ENCODE data around the gene CDKAL1.

The CDKAL1 gene

DNA sequence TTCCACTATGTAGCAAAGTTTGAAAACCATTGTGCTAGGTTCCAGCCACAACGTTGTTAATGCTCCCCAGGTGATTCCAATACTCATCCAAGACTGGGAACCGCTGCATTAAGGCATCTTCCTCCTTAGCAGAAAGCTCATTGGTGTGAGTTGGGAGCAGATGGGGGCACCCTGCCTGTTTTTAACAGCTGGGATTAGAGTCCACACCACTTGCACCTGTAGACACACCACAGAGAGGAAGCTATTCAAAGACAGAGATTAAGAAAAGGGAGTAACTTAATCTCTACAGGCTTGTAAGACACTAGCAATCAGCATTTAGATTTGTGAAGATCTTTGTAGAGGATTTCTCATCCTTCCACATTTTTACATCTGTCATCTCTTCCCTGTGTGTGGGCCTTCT is 725.4 kb downstream of the CDKAL1 start:
- TF ChIP-seq ZBTB7A (IDR thresholded peaks at IDR 0.05; ENCODE audit: low read depth) (no peak), CREB1 (IDR thresholded peaks at IDR 0.05; ENCODE audit: low read depth) (no peak), FOXM1 (IDR thresholded peaks at IDR 0.05; ENCODE audit: borderline replicate concordance, low read depth) (no peak), CEBPB (IDR thresholded peaks at IDR 0.05) (no peak)

DNA sequence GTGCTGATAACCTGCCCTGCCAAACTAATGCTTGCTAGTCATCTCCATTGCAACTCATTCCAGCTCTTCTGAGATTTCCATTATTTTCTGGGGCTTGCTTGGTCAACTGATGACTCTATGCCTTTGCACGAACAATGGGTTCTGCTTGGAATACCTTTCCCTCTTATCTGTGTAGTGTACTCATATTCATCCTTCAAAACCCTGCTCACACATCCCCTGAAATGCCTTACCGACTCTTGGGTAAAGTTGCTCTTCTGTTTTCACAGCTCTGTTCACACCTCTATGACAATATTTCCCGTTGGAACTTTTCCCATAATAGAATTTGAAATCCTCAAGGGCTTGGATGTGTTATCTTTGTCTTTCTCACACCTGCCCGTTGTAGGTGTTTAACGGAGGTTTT is 728.2 kb downstream of the CDKAL1 start:
- TF ChIP-seq, protein P1, sequence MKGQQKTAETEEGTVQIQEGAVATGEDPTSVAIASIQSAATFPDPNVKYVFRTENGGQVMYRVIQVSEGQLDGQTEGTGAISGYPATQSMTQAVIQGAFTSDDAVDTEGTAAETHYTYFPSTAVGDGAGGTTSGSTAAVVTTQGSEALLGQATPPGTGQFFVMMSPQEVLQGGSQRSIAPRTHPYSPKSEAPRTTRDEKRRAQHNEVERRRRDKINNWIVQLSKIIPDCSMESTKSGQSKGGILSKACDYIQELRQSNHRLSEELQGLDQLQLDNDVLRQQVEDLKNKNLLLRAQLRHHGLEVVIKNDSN (IDR thresholded peaks at IDR 0.05), result no peak
- TF ChIP-seq EP300 (IDR thresholded peaks at IDR 0.05; ENCODE audit: borderline replicate concordance), result no peak
- TF ChIP-seq, protein P2, sequence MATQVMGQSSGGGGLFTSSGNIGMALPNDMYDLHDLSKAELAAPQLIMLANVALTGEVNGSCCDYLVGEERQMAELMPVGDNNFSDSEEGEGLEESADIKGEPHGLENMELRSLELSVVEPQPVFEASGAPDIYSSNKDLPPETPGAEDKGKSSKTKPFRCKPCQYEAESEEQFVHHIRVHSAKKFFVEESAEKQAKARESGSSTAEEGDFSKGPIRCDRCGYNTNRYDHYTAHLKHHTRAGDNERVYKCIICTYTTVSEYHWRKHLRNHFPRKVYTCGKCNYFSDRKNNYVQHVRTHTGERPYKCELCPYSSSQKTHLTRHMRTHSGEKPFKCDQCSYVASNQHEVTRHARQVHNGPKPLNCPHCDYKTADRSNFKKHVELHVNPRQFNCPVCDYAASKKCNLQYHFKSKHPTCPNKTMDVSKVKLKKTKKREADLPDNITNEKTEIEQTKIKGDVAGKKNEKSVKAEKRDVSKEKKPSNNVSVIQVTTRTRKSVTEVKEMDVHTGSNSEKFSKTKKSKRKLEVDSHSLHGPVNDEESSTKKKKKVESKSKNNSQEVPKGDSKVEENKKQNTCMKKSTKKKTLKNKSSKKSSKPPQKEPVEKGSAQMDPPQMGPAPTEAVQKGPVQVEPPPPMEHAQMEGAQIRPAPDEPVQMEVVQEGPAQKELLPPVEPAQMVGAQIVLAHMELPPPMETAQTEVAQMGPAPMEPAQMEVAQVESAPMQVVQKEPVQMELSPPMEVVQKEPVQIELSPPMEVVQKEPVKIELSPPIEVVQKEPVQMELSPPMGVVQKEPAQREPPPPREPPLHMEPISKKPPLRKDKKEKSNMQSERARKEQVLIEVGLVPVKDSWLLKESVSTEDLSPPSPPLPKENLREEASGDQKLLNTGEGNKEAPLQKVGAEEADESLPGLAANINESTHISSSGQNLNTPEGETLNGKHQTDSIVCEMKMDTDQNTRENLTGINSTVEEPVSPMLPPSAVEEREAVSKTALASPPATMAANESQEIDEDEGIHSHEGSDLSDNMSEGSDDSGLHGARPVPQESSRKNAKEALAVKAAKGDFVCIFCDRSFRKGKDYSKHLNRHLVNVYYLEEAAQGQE (IDR thresholded peaks at IDR 0.05; ENCODE audit: low read depth), result no peak
- TF ChIP-seq RAD21 (IDR thresholded peaks at IDR 0.05; ENCODE audit: low read depth), result no peak
- TF ChIP-seq FOXM1 (IDR thresholded peaks at IDR 0.05; ENCODE audit: borderline replicate concordance, low read depth), result no peak
- TF ChIP-seq CREB1 (IDR thresholded peaks at IDR 0.05; ENCODE audit: low read depth), result no peak
- no peak for TF ChIP-seq TEAD4 (IDR thresholded peaks at IDR 0.05)
- TF ChIP-seq NFIC (IDR thresholded peaks at IDR 0.05), result no peak
- TF ChIP-seq CEBPB (IDR thresholded peaks at IDR 0.05), result no peak
- no peak for TF ChIP-seq ZBTB7A (IDR thresholded peaks at IDR 0.05; ENCODE audit: low read depth)
- no peak for TF ChIP-seq TCF12 (IDR thresholded peaks at IDR 0.05; ENCODE audit: low read depth)
- no peak for TF ChIP-seq TAF1 (IDR thresholded peaks at IDR 0.05; ENCODE audit: low read depth)
- TF ChIP-seq EGR1 (IDR thresholded peaks at IDR 0.05), result no peak
- TF ChIP-seq YY1 (IDR thresholded peaks at IDR 0.05; ENCODE audit: low read depth), result no peak
- TF ChIP-seq, protein P3, sequence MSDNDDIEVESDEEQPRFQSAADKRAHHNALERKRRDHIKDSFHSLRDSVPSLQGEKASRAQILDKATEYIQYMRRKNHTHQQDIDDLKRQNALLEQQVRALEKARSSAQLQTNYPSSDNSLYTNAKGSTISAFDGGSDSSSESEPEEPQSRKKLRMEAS (IDR thresholded peaks at IDR 0.05), result no peak

DNA sequence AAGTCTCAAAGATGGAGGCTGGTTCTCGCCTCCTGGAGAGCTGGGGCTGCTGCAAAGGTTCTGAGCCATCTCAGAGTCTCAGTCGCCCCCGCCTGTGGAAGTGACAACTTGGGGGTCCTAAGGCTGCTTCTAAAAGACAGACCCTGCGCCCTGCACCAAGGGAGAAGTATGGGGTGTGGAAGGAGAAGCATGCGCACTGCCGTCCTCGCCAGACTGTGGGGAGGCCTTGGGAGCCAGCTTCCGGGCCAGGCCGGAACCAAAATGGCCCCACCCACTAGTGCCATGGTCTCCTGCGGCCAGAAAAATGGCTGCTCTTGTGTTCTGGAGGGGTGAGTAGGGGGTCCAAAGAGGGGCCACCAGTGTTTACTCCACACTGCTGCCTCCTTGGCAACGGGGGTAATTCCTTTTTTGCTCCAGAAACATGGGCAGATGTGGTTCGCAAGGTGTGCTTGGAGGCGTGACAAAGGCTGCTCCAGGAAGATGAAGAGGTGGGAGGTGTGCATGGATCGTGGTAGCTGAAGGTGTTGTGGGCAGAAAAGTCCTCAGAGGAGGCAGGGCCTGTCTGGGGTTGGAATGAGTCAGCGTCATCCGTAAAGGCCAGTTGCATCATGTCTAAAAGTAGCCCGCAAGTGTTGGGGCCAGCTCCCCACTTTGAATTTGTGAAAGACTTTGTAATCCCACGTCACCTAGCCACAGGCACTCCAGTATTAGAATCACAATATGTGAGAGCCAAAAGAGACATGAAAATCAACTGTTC is 729.5 kb downstream of the CDKAL1 start:
- TF ChIP-seq CEBPB (IDR thresholded peaks at IDR 0.05), result no peak
- TF ChIP-seq, protein P1 (IDR thresholded peaks at IDR 0.05), result no peak
- no peak for TF ChIP-seq TCF12 (IDR thresholded peaks at IDR 0.05; ENCODE audit: low read depth)
- no peak for TF ChIP-seq FOXM1 (IDR thresholded peaks at IDR 0.05; ENCODE audit: borderline replicate concordance, low read depth)
- no peak for TF ChIP-seq ZBTB7A (IDR thresholded peaks at IDR 0.05; ENCODE audit: low read depth)

DNA sequence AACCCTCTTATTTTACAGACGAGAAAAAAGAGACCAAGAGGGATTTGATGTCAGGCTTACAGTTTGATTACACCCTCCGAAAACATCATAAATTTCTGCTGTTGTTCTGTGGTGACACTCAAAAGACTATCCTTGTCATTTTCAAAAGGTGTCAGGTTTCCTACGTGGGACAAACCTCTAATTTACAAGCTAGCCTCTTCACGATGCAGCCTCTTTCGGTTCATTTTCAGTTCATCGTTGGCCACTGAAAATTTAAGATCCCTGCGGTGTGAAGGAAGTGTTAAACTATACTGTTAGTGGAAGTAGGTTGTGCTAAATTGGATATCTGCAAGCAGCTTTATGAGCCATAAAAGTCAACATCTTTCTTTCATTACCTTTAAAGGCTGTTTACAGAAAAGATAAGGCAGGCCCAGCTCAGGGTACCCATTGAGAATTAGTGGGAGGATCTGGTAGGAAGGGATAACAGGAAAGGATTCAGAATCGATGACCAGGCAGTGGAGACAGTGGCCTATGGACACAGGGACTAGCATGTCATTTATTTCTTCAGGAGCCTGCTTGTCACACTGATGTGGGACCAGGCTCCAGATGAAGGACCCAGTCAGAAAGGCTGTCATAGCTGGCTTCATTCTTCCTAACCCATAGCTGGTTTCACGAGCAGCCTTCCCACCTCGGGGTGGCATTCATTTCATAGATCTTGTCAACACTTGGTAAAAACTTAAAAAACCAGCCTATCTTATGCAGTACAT is 730.2 kb downstream of the CDKAL1 start:
- TF ChIP-seq NFIC (IDR thresholded peaks at IDR 0.05) (no peak), TEAD4 (IDR thresholded peaks at IDR 0.05) (no peak), CREB1 (IDR thresholded peaks at IDR 0.05; ENCODE audit: low read depth) (no peak), TCF12 (IDR thresholded peaks at IDR 0.05; ENCODE audit: low read depth) (no peak), FOXM1 (IDR thresholded peaks at IDR 0.05; ENCODE audit: borderline replicate concordance, low read depth) (no peak), RAD21 (IDR thresholded peaks at IDR 0.05; ENCODE audit: low read depth) (no peak), TAF1 (IDR thresholded peaks at IDR 0.05; ENCODE audit: low read depth) (no peak), CEBPB (IDR thresholded peaks at IDR 0.05) (no peak), YY1 (IDR thresholded peaks at IDR 0.05; ENCODE audit: low read depth) (no peak), ZBTB7A (IDR thresholded peaks at IDR 0.05; ENCODE audit: low read depth) (no peak), EGR1 (IDR thresholded peaks at IDR 0.05) (no peak), EP300 (IDR thresholded peaks at IDR 0.05; ENCODE audit: borderline replicate concordance) (no peak)
- TF ChIP-seq, protein P3 (IDR thresholded peaks at IDR 0.05), result no peak
- TF ChIP-seq, protein P2 (IDR thresholded peaks at IDR 0.05; ENCODE audit: low read depth), result no peak
- TF ChIP-seq, protein P1 (IDR thresholded peaks at IDR 0.05), result no peak
